Right lobe of liver (tissue), 4 donors: ENCODE data around the gene REXO1.

ENCODE experiments used
- CTCF ChIP-seq, 4 donors: fragments of 200-600 bp in 3 of 4; fragments of 450-650 bp in 1 of 4; IDR thresholded peaks; one replicate each; pipeline versions ENCODE4 v1.5.1 to v1.8.0; 2016 to 2022; ENCODE audit warnings: antibody characterized with exemption in 4 of 4, mild to moderate bottlenecking in 2 of 4
- POLR2A ChIP-seq: fragments of 450-650 bp; IDR thresholded peaks from one replicate; pipeline ENCODE4 v1.6.1; 2017; ENCODE audit warnings: antibody characterized with exemption, mild to moderate bottlenecking
- donor health status: DM: no; HTN: no; CAD: no.
- donor health status: DM: no; HTN: no; CAD: no.
- donor health status: DM: no; HTN: yes; CAD: no.

- TF ChIP-seq CTCF (IDR thresholded peaks at IDR 0.05) (no peak), POLR2A (no peak)
Measured at GRCh38 chr19:1770866-1771576, 77.3 kb downstream of the REXO1 start.
